Hematopoietic multipotent progenitor cell (in vitro differentiated cells): ENCODE data around the gene NECTIN4. TPM values are rescaled to one million over a fixed set of nuclear protein-coding genes. Genes with fewer than 3 reads are reported as not detected.

Experiments
- DNase-seq, 3 donors: peaks; one replicate each; pipeline ENCODE4 v3.0.0-alpha.2; 2011 to 2015; ENCODE audit warnings: low read depth in 2 of 3, low spot score in 2 of 3
- total RNA-seq: library from RNA; depleted of rRNA; stranded (reverse); fragments of >200 nt; gene quantifications from one replicate; pipeline ENCODE4 v1.2.3, GENCODE V29; 2012

NECTIN4 gene
- total RNA-seq, 1 donor, result under 0.01 TPM

DNA sequence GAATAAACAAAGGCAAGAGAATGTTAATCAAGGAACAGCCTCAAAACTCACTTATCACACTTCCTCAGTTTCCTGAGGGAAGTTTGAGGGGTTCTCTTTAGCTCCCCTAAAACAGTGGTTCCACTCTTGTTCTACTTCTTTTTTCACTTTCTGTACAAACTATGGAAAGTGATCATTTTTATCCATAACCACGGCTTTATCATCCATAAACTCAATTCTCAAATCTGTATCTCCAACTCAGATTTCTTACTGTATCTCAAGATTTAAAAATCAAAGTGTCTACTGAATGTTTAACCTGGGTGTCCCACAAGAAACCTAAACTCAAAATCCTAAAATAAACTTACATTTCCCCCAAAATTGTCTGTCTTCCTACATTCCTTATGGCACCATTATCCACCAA is 24.6 kb upstream of the NECTIN4 start:
- DNase-seq, result no peak

GRCh38 chr1:161111527-161111926 is 22.2 kb upstream of the NECTIN4 start:
- DNase-seq, result no peak

DNA sequence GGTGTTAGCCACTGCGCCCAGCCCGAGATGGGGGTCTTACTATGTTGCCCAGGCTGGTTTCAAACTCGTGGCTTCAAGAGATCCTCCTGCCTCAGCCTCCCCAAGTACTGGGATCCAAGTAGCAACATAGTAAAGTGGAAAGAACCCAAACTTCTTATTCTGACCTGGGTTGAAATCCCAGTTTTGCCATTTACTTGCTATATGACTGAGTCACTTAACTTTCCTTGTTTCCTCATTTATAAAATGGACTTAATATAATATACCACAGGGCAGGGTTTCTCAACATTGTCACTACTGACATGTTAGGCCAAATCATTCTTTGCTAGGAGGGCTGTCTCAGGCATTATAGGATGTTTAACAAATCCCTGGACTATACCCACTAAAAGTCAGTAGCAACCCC is 21.8 kb upstream of the NECTIN4 start:
- no peak for DNase-seq

GRCh38 chr1:161106431-161106830 is 17.1 kb upstream of the NECTIN4 start:
- no peak for DNase-seq

DNA sequence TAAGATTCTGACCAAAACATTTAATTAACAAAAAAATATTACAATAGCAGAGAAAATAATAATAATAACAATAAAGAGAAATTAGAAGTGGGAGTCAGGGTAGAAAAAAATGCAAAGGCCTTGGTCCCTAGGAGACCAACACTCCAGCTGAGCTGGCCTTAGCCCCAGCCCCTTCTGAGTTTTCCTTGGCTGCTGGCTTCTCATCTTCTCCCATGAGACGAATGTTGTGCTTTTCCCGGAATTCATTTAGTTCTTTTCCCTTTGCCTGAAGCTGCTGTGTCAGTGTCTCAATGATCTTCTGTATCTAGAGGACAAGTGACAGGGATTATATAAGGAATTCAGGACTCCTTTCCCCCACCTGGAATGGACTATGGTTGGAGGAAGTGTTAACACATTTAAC is 11.2 kb upstream of the NECTIN4 start:
- no peak for DNase-seq

DNA sequence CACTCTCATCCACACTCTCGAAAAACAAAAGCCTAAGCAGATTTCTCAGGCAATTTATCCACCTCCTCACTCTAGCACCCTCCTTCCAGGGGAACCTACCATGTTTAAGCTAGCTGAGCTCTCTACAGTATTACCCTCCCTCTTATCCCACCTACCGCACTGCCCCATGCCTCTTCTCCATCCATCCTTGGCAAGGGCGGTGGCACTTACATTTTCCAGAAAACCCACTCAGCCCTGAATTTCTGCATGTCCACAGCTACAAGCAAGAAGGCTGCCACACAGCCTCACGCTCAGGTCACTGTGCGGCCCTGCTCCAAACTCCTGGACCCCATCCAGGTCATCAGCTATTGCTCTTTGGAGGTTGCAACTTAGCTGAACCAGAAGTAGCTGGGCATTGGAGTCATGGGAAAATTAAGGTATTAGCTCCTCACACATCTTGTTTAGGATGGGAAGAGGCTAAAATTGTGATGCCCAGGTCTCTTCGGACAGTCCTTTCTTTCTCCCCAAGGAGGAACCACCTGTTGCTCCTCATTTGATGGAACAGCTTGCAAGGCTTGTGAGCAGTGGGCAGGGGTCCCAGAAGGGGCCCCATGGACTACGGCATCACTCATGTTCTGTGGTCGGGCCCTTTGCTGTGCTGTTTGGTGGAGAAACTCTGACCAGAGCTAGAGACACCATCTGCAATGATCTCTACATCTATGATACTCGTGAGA is 9.9 kb upstream of the NECTIN4 start:
- no peak for DNase-seq

- peak; percentile 45 to 84 (median 78) for DNase-seq
These were observed 9.1 kb upstream of the NECTIN4 start, which contains the start of gene KLHDC9 for GRCh38 chr1:161098210-161099068. Gene KLHDC9 (plus strand): TSS chr1:161098361. CDS start chr1:161098536, 175 bp downstream.

DNA sequence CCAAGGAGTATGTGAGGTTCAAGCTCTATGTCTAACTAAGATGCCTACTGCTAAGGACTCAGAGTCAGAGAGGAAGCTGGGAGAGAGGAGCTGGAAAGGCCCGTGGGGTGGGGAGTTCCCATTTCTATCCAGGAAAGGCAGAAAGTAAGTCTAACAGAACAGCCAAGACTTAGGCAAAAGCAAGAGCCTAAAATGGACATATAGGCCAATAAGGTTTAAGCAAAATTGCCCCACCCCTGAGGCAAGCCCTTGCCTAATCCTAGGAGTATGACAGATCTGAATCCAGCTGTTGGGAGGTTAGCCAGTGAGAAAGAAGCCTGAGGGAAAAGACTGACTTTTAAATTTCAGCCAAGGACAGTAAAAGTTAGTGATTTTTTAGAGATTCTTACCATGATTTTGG is 7.2 kb upstream of the NECTIN4 start:
- no peak for DNase-seq

- DNase-seq, result no peak
These were observed 6.7 kb upstream of the NECTIN4 start for GRCh38 chr1:161096015-161096414.

DNA sequence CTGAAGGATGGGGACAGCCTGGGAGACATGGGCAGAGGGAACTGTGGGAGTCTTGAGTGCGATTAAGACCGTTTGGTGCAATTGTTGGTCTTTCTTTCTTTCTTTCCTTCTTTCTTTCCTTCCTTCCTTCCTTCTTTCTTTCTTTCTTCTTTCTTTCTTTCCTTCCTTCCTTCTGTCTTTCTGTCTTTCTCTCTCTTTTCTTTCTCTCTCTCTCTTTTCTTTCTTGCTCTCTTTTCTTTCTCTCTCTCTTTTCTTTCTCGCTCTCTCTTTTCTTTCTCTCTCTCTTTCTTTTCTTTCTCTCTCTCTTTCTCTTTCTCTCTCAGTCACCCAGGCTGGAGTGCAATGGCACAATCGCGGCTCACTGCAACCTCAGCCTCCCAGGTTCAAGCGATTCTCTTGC is 5.9 kb upstream of the NECTIN4 start:
- DNase-seq, result no peak

DNA sequence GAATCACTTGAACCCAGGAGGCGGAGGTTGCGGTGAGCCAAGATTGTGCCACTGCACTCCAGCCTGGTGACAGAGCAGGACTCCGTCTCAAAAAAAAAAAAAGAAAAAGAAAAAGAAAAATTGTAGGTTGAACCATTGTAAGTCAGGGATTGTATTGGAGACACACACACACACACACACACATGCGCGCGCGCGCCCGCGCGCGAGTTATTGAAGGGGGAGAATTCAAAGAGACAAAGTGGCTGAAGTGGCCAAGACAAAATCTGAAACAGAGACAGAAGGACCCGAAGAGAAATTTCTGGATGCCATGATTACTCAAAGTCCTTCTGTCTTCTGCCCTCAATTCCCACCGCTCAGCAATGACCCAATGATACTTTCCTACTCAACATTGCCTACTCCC is 5.1 kb upstream of the NECTIN4 start:
- no peak for DNase-seq

GRCh38 chr1:161092621-161093028 is 3.3 kb upstream of the NECTIN4 start:
- no peak for DNase-seq

- DNase-seq, result no peak
These were observed 2.6 kb upstream of the NECTIN4 start for GRCh38 chr1:161091796-161092507.

GRCh38 chr1:161091093-161091492 is 1.7 kb upstream of the NECTIN4 start:
- DNase-seq, result no peak

DNA sequence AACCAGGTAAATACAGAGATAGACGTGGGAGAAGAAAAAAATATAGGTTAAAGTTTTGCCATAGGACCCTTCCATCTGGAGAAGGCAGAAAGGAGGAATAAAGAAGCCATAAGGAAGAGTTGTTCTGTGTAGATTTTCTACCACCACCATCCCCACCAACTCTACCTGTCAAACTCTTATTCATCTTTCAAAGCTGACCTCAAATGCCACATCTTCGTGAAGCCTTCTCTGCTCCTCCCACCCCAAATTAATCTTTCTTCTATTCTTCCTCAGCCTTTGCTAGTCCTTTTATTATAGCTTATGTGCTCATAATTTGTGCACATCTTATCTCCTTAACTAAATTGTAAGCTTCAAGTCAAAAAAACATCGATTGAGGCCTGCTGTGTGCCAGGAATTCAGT is 1.3 kb upstream of the NECTIN4 start:
- no peak for DNase-seq

DNA sequence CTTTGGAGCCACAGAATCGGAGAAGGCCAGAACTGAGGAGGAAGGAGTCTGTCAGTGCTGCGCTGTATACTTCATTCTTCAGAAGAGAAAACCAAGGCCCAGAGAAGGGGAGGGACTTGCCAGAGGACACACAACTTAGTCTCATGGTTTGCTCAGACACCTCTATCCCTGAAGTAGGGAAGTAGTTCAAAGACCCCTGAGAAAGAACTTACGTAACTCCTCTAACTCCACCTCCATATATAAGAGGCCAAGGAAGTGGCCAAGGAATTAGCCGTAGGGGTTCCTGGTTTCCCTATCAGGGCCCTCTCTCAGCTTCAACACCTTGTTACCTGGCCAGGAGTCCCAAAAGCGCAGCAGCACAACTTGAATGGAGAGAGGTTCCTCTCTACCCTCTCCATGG is 580 bp upstream of the NECTIN4 start:
- no peak for DNase-seq

DNA sequence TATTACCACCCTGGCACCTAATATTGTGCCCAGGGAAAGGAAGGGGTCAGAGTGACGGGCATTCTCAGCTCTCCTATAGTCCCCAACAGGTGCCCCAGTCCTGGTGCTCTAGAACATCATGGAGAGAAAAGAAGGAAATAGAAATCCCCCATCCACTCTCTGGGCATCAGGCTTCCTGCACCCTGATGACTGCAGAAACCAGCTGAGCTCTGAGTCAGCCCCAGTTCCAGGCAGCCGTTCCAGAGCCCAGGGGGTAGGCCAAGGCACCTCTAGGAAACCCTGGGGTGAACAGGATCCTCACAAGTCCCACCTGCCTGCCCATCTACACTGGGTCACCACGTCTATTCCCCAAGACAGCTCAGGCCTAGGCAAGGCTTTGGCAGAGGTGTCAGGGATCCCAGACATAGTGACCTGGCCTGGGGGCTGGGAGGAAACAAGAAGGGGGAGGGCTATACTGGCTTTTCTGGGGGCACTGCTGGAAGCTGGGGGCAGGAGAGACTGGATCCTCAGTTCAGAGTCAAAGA is 709 bp downstream of the NECTIN4 start:
- no peak for DNase-seq

DNA sequence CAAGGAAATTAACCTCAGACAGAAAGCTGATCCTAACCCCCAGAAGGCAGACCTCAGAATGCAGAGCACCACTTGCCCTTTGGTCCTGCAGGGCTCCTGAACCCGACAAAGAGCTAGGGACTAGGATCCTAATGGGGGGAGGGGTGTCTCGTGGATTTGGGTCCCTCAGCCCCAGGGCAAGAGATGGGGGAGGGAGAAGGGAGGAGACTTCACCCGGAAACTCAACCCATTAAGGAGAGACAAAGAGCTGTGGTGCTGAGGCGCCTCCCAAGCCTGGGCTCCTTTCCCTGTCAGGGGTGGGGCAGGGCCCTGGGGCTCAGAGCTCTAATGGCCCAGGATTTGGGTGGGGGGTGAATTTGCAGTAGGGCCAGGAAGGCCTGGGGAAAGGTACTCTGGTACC is 2.9 kb downstream of the NECTIN4 start:
- no peak for DNase-seq

DNA sequence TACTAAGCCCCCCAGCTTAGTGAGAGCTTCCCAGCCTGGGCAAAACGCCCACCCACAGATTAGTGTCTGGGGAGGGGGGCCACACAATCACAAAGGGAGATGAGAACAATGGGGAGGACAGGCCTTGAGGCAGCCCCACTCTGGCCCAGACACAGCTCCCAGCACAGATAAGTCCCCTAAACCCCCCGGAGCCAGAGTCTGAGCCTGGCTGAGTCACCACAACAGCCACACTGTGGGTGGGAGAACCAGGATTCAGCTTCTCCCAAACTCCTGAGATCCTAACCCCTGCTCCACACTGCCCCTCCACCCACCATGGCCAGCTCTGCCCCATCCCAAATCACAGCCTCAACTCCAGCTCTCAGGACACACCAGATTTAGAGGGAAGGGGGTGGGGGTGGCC is 4.2 kb downstream of the NECTIN4 start:
- DNase-seq, result no peak

- no peak for DNase-seq
These were observed 4.8 kb downstream of the NECTIN4 start for GRCh38 chr1:161084597-161084988.
